Natural killer cell (primary cell): ENCODE measurements around the gene GADL1. TPM values are rescaled to one million over a fixed set of nuclear protein-coding genes. Genes with fewer than 3 reads are reported as not detected.
A peak's percentile ranks its signal among the peaks of the same experiment; 100 is the strongest.

Experiments used
- ATAC-seq, 3 donors: fragments of 150-1000 bp in 2 of 3; fragments of 200-7000 bp in 1 of 3; cut with Tn5 transposase; 1 replicate in 1 of 3; 2 replicates in 2 of 3; pipeline ENCODE4 v1.10.0; 2021; ENCODE audit warnings: mild to moderate bottlenecking in 2 of 3, moderate library complexity in 2 of 3
- DNase-seq, 2 donors: peaks; one replicate each; pipeline versions ENCODE4 v3.0.0 to v3.0.0-alpha.2; 2013 to 2021; ENCODE audit warnings: mixed read lengths in 1 of 2
- H3K27ac ChIP-seq: one replicate; pipeline ENCODE4 v1.5.1; 2013; ENCODE audit warnings: mild to moderate bottlenecking, low read length
- H3K27me3 ChIP-seq: one replicate; pipeline ENCODE4 v1.6.1; 2013; ENCODE audit warnings: low read length; ENCODE audit not compliant: control insufficient read depth, insufficient read depth
- H3K36me3 ChIP-seq: one replicate; pipeline ENCODE4 v1.6.1; 2013; ENCODE audit warnings: low read length; ENCODE audit not compliant: control insufficient read depth, insufficient read depth
- H3K4me1 ChIP-seq: one replicate; pipeline ENCODE4 v1.6.1; 2013; ENCODE audit warnings: low read length; ENCODE audit not compliant: control insufficient read depth, insufficient read depth
- H3K4me3 ChIP-seq: one replicate; pipeline ENCODE4 v1.5.1; 2013; ENCODE audit warnings: low read length
- H3K9me3 ChIP-seq: one replicate; pipeline ENCODE4 v1.6.1; 2013; ENCODE audit warnings: low read length; ENCODE audit not compliant: control insufficient read depth, insufficient read depth
- H3K27ac Mint-ChIP-seq, 2 donors: one replicate each; pipeline ENCODE4 v1.8.0; 2022; ENCODE audit warnings: mild to moderate bottlenecking in 2 of 2, mixed read lengths in 2 of 2, moderate library complexity in 1 of 2
- H3K27me3 Mint-ChIP-seq, 2 donors: one replicate each; pipeline ENCODE4 v1.8.0; 2022; ENCODE audit warnings: low read depth in 2 of 2, mixed read lengths in 2 of 2
- H3K36me3 Mint-ChIP-seq: one replicate; pipeline ENCODE4 v1.8.0; 2022; ENCODE audit warnings: mixed read lengths
- H3K4me1 Mint-ChIP-seq, 2 donors: one replicate each; pipeline ENCODE4 v1.8.0; 2022; ENCODE audit warnings: mixed read lengths in 2 of 2
- H3K4me3 Mint-ChIP-seq: one replicate; pipeline ENCODE4 v1.8.0; 2022; ENCODE audit warnings: mild to moderate bottlenecking, moderate library complexity, mixed read lengths
- H3K9me3 Mint-ChIP-seq, 2 donors: one replicate each; pipeline ENCODE4 v1.8.0; 2022; ENCODE audit warnings: mixed read lengths in 2 of 2
- WGBS: methylation state at CpG from one replicate; pipeline ENCODE4 v1.1.7; 2013; ENCODE audit warnings: missing lambda C conversion rate; ENCODE audit not compliant: insufficient coverage; 5-methylcytosine and 5-hydroxymethylcytosine counted together
- intact Hi-C: fragments of 100-400 bp; cut with micrococcal nuclease; formaldehyde crosslinking; loops from one replicate; pipeline ENCODE4 v1.14.2; 2022
- total RNA-seq, 4 donors: library from RNA; stranded (reverse); fragments of 120-200 nt in 1 of 4; gene quantifications; one replicate each; pipeline versions ENCODE4 v1.2.3 to v1.2.4, GENCODE V29; 2013 to 2022
- TF ChIP-seq, protein P1 (sequence below): fragments of 200-600 bp; IDR thresholded peaks from one replicate; pipeline ENCODE4 v1.8.0; 2022; ENCODE audit warnings: antibody characterized with exemption

The GADL1 gene
- total RNA-seq, 3 donors from 2014 or later (not counting 1 experiment from before 2014, with no cell fraction given) = not detected

DNA sequence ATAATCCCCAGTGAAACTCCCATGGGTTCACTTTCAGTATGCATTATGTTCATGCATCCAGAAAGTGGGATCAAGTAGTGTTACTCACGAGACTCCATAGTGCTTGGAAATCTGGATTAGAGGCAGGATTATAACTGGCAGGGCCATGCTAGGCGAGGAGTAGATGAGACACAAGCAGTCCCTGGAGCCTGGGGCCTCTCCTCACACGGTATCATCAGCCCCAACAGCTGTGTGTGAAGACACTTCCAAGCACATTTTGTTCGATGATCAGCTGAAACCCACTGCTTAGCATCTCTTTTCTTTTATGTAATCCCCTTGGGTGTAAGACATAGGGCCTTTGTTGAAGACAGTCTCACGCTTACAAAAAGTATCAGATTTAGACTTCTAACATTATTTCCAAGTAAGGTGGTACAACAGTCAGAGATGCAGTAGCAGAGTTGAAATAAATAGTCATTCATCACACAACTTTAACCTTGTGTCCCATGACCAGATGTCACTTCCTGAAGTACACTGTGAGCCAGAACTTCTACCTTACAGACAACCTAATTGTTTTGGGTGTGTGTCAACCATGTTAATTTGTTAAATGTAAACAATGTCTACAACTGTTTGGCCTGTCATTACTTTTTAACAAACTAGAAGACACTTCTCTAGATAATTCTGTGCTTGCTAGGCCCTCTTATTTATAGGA, 116.9 kb downstream of the GADL1 start:
- Mint-ChIP-seq H3K36me3 (no peaks in the 10 kb centered on the region), H3K27me3 (peaks cover 0 to 7% of the 10 kb centered on the region in 2 donors), H3K27ac (no peak overlapping the region), H3K4me1 (peaks cover 21 to 41% of the 10 kb centered on the region in 2 donors), H3K4me3 (no peak overlapping the region), H3K9me3 (no peaks in the 10 kb centered on the region)
- H3K4me3 ChIP-seq = no peak overlapping the region
- DNase-seq (no peak), ATAC-seq (no peak)
- TF ChIP-seq, protein P1, sequence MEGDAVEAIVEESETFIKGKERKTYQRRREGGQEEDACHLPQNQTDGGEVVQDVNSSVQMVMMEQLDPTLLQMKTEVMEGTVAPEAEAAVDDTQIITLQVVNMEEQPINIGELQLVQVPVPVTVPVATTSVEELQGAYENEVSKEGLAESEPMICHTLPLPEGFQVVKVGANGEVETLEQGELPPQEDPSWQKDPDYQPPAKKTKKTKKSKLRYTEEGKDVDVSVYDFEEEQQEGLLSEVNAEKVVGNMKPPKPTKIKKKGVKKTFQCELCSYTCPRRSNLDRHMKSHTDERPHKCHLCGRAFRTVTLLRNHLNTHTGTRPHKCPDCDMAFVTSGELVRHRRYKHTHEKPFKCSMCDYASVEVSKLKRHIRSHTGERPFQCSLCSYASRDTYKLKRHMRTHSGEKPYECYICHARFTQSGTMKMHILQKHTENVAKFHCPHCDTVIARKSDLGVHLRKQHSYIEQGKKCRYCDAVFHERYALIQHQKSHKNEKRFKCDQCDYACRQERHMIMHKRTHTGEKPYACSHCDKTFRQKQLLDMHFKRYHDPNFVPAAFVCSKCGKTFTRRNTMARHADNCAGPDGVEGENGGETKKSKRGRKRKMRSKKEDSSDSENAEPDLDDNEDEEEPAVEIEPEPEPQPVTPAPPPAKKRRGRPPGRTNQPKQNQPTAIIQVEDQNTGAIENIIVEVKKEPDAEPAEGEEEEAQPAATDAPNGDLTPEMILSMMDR = no peak
- intact Hi-C loops = no loop called here
- no peaks in the 10 kb centered on the region for H3K9me3 ChIP-seq
- H3K27me3 ChIP-seq = no peaks in the 10 kb centered on the region
- no peaks in the 10 kb centered on the region for H3K36me3 ChIP-seq
- peaks cover 7% of the 10 kb centered on the region for H3K4me1 ChIP-seq
- H3K27ac ChIP-seq = no peak overlapping the region
- WGBS = 92% methylated on average over 5 of the region's 5 CpGs

DNA sequence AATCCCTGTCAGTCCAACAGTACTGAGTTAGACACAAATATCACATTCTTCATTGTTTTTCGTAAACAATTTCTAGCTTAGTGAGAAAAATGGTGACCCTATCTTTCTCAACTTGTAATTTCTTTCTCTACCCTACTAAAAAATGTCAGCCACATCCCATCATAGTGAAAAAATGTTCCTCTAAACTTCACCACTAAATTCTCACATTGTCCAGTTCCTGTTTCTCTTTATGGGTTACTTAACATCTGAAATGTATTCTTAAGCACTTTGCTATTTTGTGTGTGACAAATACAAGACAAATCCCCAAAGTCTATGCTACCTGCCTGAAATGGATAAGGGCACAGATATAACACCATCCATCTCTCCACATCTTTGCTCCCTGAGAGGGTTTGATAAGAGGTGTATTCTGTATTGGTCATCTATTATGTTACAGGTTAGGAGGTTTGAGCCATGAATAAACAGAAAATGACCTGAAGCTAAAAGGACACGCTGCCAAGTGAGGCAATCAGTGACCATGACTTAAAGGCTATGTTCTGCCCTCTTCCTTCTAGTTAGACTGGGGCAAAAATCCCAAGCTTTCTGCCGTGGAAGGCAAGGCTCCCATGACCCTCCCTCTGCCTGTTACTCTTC, 118.2 kb downstream of the GADL1 start:
- TF ChIP-seq, protein P1 = no peak

DNA sequence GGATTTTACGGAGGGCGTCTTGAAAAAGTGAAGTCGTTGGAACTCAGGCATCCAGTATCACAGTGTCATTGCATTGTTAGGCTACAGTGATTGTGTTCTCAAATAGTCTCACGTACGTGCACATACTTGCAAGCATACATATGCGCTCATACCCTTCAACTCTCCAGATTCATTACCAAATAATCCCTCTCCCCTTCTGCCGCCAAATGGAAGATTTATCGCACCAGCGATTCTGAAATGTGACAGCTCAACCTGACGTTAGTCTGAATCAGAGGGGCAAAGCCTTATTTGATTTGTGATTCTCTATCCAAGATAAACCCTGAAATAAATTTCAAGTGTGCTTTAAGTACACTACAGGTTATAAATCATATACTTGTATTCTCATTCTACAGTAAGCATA, 119.4 kb downstream of the GADL1 start:
- intact Hi-C loops = no loop called here
- Histone ChIP-seq H3K27me3 (no peaks in the 10 kb centered on the region), H3K4me1 (peaks cover 7% of the 10 kb centered on the region), H3K4me3 (no peak overlapping the region), H3K9me3 (no peaks in the 10 kb centered on the region), H3K36me3 (no peaks in the 10 kb centered on the region), H3K27ac (no peak overlapping the region)
- Mint-ChIP-seq H3K27me3 (no peaks in the 10 kb centered on the region), H3K9me3 (no peaks in the 10 kb centered on the region), H3K4me3 (no peak overlapping the region), H3K27ac (no peak overlapping the region), H3K4me1 (peaks cover 22 to 34% of the 10 kb centered on the region in 2 donors), H3K36me3 (no peaks in the 10 kb centered on the region)
- ATAC-seq (no peak), DNase-seq (no peak)
- WGBS = 95% methylated on average over 10 of the region's 10 CpGs
- TF ChIP-seq, protein P1 = no peak

More for the DNA sequence above, 118.2 kb downstream of the GADL1 start:
- no peak for DNase-seq
- H3K36me3 ChIP-seq = no peaks in the 10 kb centered on the region
- peak in 1 of 3 donors; percentile 65 for ATAC-seq
- peaks cover 0 to 2% of the 10 kb centered on the region in 2 donors for H3K27me3 Mint-ChIP-seq
- no peaks in the 10 kb centered on the region for H3K9me3 Mint-ChIP-seq
- H3K4me1 Mint-ChIP-seq = peaks cover 21 to 34% of the 10 kb centered on the region in 2 donors
- peak overlapping the region; percentile 40 for H3K4me3 Mint-ChIP-seq
- no peaks in the 10 kb centered on the region for H3K27me3 ChIP-seq
- H3K27ac ChIP-seq = no peak overlapping the region
- H3K4me3 ChIP-seq = no peak overlapping the region
- peaks cover 7% of the 10 kb centered on the region for H3K4me1 ChIP-seq
- H3K36me3 Mint-ChIP-seq = no peaks in the 10 kb centered on the region
- H3K9me3 ChIP-seq = no peaks in the 10 kb centered on the region
- intact Hi-C loops = no loop called here
- 55% methylated on average over 3 of the region's 3 CpGs for WGBS
- peak overlapping the region; percentile 35 to 65 for H3K27ac Mint-ChIP-seq
